Transverse colon (tissue), 4 donors: Measurements from ENCODE around the gene KRT74.

Source experiments
- POLR2A ChIP-seq: fragments of 450-650 bp; IDR thresholded peaks from one replicate; pipeline ENCODE4 v1.6.1; 2016; ENCODE audit warnings: antibody characterized with exemption, mild to moderate bottlenecking, moderate library complexity
- POLR2AphosphoS5 ChIP-seq, 3 donors: sonication (generic); formaldehyde crosslinking; IDR thresholded peaks; one replicate each; pipeline ENCODE4 v1.6.1; 2016; ENCODE audit warnings: antibody characterized with exemption in 3 of 3
- TF ChIP-seq, protein P1 (sequence below), 5 experiments: fragments of 200-600 bp in 3 of 5; fragments of 450-650 bp in 2 of 5; sonication (generic) in 3 of 5; IDR thresholded peaks; 1 replicate in 2 of 5; 2 replicates in 3 of 5; pipeline ENCODE4 v1.5.1; 2016 to 2017; ENCODE audit warnings: antibody characterized with exemption in 5 of 5, inconsistent platforms in 3 of 5, mild to moderate bottlenecking in 2 of 5, moderate library complexity in 1 of 5

DNA sequence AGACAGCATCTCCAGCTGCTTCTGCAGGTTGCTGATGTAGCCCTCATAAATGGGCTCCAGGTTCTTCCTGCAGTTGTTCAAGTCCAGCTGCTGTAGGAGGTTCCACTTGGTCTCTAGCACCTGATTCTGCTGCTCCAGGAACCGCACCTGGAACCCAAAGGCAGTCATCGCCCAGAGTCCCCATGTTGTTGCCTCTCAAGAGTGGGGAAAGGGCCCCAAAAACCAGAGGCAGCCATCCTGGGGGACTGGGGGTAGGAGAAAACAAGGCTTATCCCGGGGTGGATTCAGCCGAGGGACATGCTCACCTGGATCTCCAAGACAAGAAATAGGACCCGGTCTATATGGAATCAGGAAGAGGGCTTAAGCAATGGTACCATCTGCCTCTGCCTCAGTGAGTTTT lies 25.3 kb upstream of the KRT74 start:
- TF ChIP-seq, protein P1, sequence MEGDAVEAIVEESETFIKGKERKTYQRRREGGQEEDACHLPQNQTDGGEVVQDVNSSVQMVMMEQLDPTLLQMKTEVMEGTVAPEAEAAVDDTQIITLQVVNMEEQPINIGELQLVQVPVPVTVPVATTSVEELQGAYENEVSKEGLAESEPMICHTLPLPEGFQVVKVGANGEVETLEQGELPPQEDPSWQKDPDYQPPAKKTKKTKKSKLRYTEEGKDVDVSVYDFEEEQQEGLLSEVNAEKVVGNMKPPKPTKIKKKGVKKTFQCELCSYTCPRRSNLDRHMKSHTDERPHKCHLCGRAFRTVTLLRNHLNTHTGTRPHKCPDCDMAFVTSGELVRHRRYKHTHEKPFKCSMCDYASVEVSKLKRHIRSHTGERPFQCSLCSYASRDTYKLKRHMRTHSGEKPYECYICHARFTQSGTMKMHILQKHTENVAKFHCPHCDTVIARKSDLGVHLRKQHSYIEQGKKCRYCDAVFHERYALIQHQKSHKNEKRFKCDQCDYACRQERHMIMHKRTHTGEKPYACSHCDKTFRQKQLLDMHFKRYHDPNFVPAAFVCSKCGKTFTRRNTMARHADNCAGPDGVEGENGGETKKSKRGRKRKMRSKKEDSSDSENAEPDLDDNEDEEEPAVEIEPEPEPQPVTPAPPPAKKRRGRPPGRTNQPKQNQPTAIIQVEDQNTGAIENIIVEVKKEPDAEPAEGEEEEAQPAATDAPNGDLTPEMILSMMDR (IDR thresholded peaks at IDR 0.05) = no peak
- no peak for TF ChIP-seq POLR2A
- TF ChIP-seq POLR2AphosphoS5 (IDR thresholded peaks at IDR 0.05) = no peak
